ENCODE results near the gene ZNF764.
A peak's percentile ranks its signal among the peaks of the same experiment; 100 is the strongest.

Gene ZNF764

GRCh38 chr16:30570636-30571444 is 12.7 kb upstream of the ZNF764 start:
- peak; percentile 56 for DNase-seq (ENCODE audit: low spot score)

- no peak for DNase-seq (ENCODE audit: low spot score)
Measured at GRCh38 chr16:30569746-30570635, 11.8 kb upstream of the ZNF764 start.

- DNase-seq (ENCODE audit: low spot score) = no peak
Measured at GRCh38 chr16:30569281-30569680, 11.1 kb upstream of the ZNF764 start.

GRCh38 chr16:30567991-30568638 is 9.9 kb upstream of the ZNF764 start:
- peak; percentile 56 for DNase-seq (ENCODE audit: low spot score)

- no peak for DNase-seq (ENCODE audit: low spot score)
Measured at GRCh38 chr16:30567160-30567990, 9.2 kb upstream of the ZNF764 start.

GRCh38 chr16:30566531-30566930 is 8.4 kb upstream of the ZNF764 start:
- no peak for DNase-seq (ENCODE audit: low spot score)

GRCh38 chr16:30565984-30566383 is 7.8 kb upstream of the ZNF764 start:
- no peak for DNase-seq (ENCODE audit: low spot score)

GRCh38 chr16:30565526-30565925 is 7.4 kb upstream of the ZNF764 start:
- DNase-seq (ENCODE audit: low spot score) = no peak

- DNase-seq (ENCODE audit: low spot score) = no peak
Measured at GRCh38 chr16:30562021-30562420, 3.8 kb upstream of the ZNF764 start.

- DNase-seq (ENCODE audit: low spot score) = no peak
Measured at GRCh38 chr16:30561089-30561816, 3.1 kb upstream of the ZNF764 start.

GRCh38 chr16:30559690-30560089 is 1.5 kb upstream of the ZNF764 start:
- no peak for DNase-seq (ENCODE audit: low spot score)

- no peak for DNase-seq (ENCODE audit: low spot score)
Measured at GRCh38 chr16:30558789-30559377, 709 bp upstream of the ZNF764 start.

- peak; percentile 36 for DNase-seq (ENCODE audit: low spot score)
Measured at GRCh38 chr16:30557707-30557956, 542 bp downstream of the ZNF764 start.

- no peak for DNase-seq (ENCODE audit: low spot score)
Measured at GRCh38 chr16:30556125-30556473, 2.1 kb downstream of the ZNF764 start.

- DNase-seq (ENCODE audit: low spot score) = no peak
Measured at GRCh38 chr16:30555315-30556124, 2.7 kb downstream of the ZNF764 start.

- DNase-seq (ENCODE audit: low spot score) = no peak
Measured at GRCh38 chr16:30554557-30555314, 3.4 kb downstream of the ZNF764 start.

GRCh38 chr16:30553393-30553899 is 4.7 kb downstream of the ZNF764 start:
- DNase-seq (ENCODE audit: low spot score) = no peak

- no peak for DNase-seq (ENCODE audit: low spot score)
Measured at GRCh38 chr16:30552956-30553355, 5.2 kb downstream of the ZNF764 start.

GRCh38 chr16:30551781-30552180 is 6.4 kb downstream of the ZNF764 start:
- DNase-seq (ENCODE audit: low spot score) = no peak
